Hepatocyte (in vitro differentiated cells): Measurements from ENCODE around the gene CHST11.

Experiments used
- CTCF ChIP-seq: fragments of 200-600 bp; sonication (generic); IDR thresholded peaks from 2 replicates; pipeline ENCODE4 v1.5.1; 2016; ENCODE audit warnings: antibody characterized with exemption, mild to moderate bottlenecking; ENCODE audit not compliant: poor library complexity
- EZH2 ChIP-seq: fragments of 200-600 bp; sonication (generic); IDR thresholded peaks from 2 replicates; pipeline ENCODE4 v1.6.1; 2016; ENCODE audit warnings: antibody characterized with exemption, mild to moderate bottlenecking, borderline replicate concordance

- TF ChIP-seq CTCF (no peak), EZH2 (no peak)
These were observed 42.0 kb upstream of the CHST11 start for GRCh38 chr12:104414581-104415341.
